ENCODE data around the gene KBTBD12. TPM values are rescaled to one million over a fixed set of nuclear protein-coding genes. Genes with fewer than 3 reads are reported as not detected.

KBTBD12 gene
- total RNA-seq, 1 donor from 2014 or later, result not detected

- H3K36me3 Mint-ChIP-seq (ENCODE audit: unreplicated experiment), result no peaks in the 10 kb centered on the region
- no peak overlapping the region for H3K27ac Mint-ChIP-seq (ENCODE audit: unreplicated experiment)
- no peak overlapping the region for H3K4me3 Mint-ChIP-seq (ENCODE audit: unreplicated experiment)
These were observed 39.6 kb downstream of the KBTBD12 start for GRCh38 chr3:127954640-127955039.

GRCh38 chr3:127955728-127956127, 40.7 kb downstream of the KBTBD12 start:
- Mint-ChIP-seq H3K9me3 (ENCODE audit: unreplicated experiment) (no peaks in the 10 kb centered on the region), H3K27me3 (ENCODE audit: unreplicated experiment) (peaks cover 2% of the 10 kb centered on the region), H3K4me1 (ENCODE audit: low read depth, unreplicated experiment) (peaks cover 4% of the 10 kb centered on the region), H3K4me3 (ENCODE audit: unreplicated experiment) (no peak overlapping the region), H3K36me3 (ENCODE audit: unreplicated experiment) (no peaks in the 10 kb centered on the region), H3K27ac (ENCODE audit: unreplicated experiment) (no peak overlapping the region)
- no peak for TF ChIP-seq CTCF (IDR thresholded peaks at IDR 0.05; ENCODE audit: partially characterized antibody, unreplicated experiment)
- no peak for DNase-seq

More at GRCh38 chr3:127954640-127955039, 39.6 kb downstream of the KBTBD12 start:
- Mint-ChIP-seq H3K4me1 (ENCODE audit: low read depth, unreplicated experiment) (peaks cover 5% of the 10 kb centered on the region), H3K9me3 (ENCODE audit: unreplicated experiment) (no peaks in the 10 kb centered on the region), H3K27me3 (ENCODE audit: unreplicated experiment) (no peaks in the 10 kb centered on the region)
- TF ChIP-seq CTCF (IDR thresholded peaks at IDR 0.05; ENCODE audit: partially characterized antibody, unreplicated experiment), result no peak
- DNase-seq, result no peak

DNA sequence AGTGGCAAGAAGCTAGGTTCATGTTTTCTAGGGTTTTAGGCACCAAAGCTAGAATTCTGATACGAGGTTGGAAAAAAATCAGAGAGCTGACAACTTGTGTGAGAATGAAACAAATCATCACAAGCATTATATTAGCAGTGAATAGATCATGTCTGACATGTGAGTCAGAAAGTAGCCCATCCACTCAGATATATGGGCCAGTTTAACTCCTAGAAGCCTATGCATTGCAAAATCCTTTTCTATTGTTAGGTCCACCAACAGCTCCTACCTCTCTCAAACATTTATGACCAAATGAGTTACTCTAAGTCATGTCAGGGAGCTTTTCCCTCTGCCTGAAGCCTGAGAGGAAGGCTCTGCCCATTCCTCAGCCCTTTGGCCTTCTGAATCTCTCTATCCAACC, 44.0 kb downstream of the KBTBD12 start:
- no peaks in the 10 kb centered on the region for H3K9me3 Mint-ChIP-seq (ENCODE audit: unreplicated experiment)
- H3K4me1 Mint-ChIP-seq (ENCODE audit: low read depth, unreplicated experiment), result peaks cover 4% of the 10 kb centered on the region
- TF ChIP-seq CTCF (IDR thresholded peaks at IDR 0.05; ENCODE audit: partially characterized antibody, unreplicated experiment), result no peak
- H3K27me3 Mint-ChIP-seq (ENCODE audit: unreplicated experiment), result peaks cover 2% of the 10 kb centered on the region
- no peak overlapping the region for H3K4me3 Mint-ChIP-seq (ENCODE audit: unreplicated experiment)
- H3K36me3 Mint-ChIP-seq (ENCODE audit: unreplicated experiment), result no peaks in the 10 kb centered on the region
- DNase-seq, result no peak
- H3K27ac Mint-ChIP-seq (ENCODE audit: unreplicated experiment), result no peak overlapping the region

DNA sequence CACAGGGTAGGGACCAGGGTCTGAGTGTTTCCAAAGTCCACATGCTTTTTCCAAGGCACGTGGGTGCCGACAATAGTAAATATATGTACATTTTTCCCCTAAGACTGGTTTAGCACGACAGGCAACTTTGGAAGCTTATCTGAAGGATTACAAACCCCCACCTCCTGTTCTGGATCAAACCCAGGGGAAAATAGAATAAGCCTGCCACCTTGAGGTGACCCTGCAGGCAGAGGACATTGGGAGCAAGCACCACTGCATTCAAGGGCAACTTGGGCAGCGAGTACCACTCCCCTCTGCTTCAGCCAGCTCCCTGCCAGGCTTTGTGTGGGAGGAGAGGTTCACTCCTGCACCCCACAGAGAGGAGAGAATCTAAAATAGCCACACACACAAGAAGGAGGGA, 44.8 kb downstream of the KBTBD12 start:
- Mint-ChIP-seq H3K4me1 (ENCODE audit: low read depth, unreplicated experiment) (peaks cover 3% of the 10 kb centered on the region), H3K9me3 (ENCODE audit: unreplicated experiment) (no peaks in the 10 kb centered on the region), H3K36me3 (ENCODE audit: unreplicated experiment) (no peaks in the 10 kb centered on the region), H3K4me3 (ENCODE audit: unreplicated experiment) (no peak overlapping the region), H3K27me3 (ENCODE audit: unreplicated experiment) (peaks cover 2% of the 10 kb centered on the region), H3K27ac (ENCODE audit: unreplicated experiment) (no peak overlapping the region)
- DNase-seq, result no peak
- TF ChIP-seq CTCF (IDR thresholded peaks at IDR 0.05; ENCODE audit: partially characterized antibody, unreplicated experiment), result no peak

DNA sequence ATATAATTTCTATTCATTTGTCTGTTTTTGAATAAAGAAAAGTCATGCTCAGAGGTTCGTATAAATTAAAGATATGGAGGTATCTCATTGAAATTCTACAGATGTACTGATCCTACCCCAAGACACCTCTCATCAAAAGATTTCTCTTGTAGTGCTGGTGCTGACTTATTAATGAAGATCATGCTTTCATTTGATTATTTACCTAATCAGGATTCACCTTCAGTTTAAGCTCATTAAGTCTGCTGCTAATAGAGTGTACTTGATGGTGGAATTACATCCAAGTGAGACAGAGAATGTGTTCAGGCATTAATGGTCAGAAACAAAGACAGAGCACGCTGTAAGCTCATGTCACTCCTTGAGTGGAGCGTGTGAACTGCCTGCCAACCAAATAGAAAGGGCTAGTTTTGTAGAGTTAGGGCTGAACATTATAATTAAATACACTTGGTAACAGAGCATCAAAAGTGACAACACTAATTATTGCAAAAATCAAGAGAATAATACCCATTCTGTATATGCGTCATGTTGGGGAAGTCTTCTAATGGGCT, 45.5 kb downstream of the KBTBD12 start:
- Mint-ChIP-seq H3K27me3 (ENCODE audit: unreplicated experiment) (peaks cover 2% of the 10 kb centered on the region), H3K27ac (ENCODE audit: unreplicated experiment) (no peak overlapping the region), H3K9me3 (ENCODE audit: unreplicated experiment) (no peaks in the 10 kb centered on the region), H3K36me3 (ENCODE audit: unreplicated experiment) (no peaks in the 10 kb centered on the region), H3K4me1 (ENCODE audit: low read depth, unreplicated experiment) (peaks cover 3% of the 10 kb centered on the region), H3K4me3 (ENCODE audit: unreplicated experiment) (no peak overlapping the region)
- TF ChIP-seq CTCF (IDR thresholded peaks at IDR 0.05; ENCODE audit: partially characterized antibody, unreplicated experiment), result no peak
- no peak for DNase-seq

Measured in glutamatergic neuron (in vitro differentiated cells).